T-cell (primary cell): ENCODE data around the gene RICTOR. TPM values are rescaled to one million over a fixed set of nuclear protein-coding genes. Genes with fewer than 3 reads are reported as not detected.

Source experiments
- ATAC-seq, 4 experiments: fragments of 200-7000 bp in 3 of 4; fragments of 150-1000 bp in 1 of 4; cut with Tn5 transposase; replicated peaks in 1 of 4; 1 replicate in 3 of 4; 2 replicates in 1 of 4; pipeline ENCODE4 v1.10.0; 2021; ENCODE audit warnings: moderate library complexity in 3 of 4, mild to moderate bottlenecking in 2 of 4, moderate number of reproducible peaks in 1 of 4
- CTCF ChIA-PET, 2 donors: fragments of 300-600 bp; sonication (Branson Sonifier 250); formaldehyde crosslinking; loops; one replicate each; lab custom pipeline; 2022; ENCODE audit warnings: antibody characterized with exemption in 2 of 2; lab: Charles Lee
- POLR2A ChIA-PET, 2 donors: fragments of 300-600 bp; sonication (Branson Sonifier 250); formaldehyde crosslinking; loops; one replicate each; lab custom pipeline; 2022; ENCODE audit warnings: antibody characterized with exemption in 2 of 2; lab: Charles Lee
- DNase-seq, 35 experiments: peaks; one replicate each; pipeline versions ENCODE4 v3.0.0 to v3.0.0-alpha.2; 2013 to 2023
- H3K27ac ChIP-seq: one replicate; pipeline ENCODE4 v1.5.1; 2013; ENCODE audit warnings: low read length
- H3K27me3 ChIP-seq, 2 experiments: replicated peaks in 1 of 2; 1 replicate in 1 of 2; 2 replicates in 1 of 2; pipeline versions ENCODE4 v1.6.1 to v1.7.0; 2013; ENCODE audit warnings: low read length in 1 of 2, mixed read lengths in 1 of 2; ENCODE audit not compliant: control insufficient read depth in 2 of 2, insufficient read depth in 2 of 2; ENCODE audit errors: extremely low read depth in 1 of 2
- H3K36me3 ChIP-seq, 2 donors: 1 replicate in 1 of 2; 2 replicates in 1 of 2; pipeline versions ENCODE4 v1.6.1 to v1.7.0; 2013; ENCODE audit warnings: low read length in 1 of 2; ENCODE audit not compliant: control insufficient read depth in 2 of 2, insufficient read depth in 1 of 2; ENCODE audit errors: extremely low read depth in 1 of 2
- H3K4me1 ChIP-seq, 2 experiments: 1 replicate in 1 of 2; 2 replicates in 1 of 2; pipeline versions ENCODE4 v1.6.1 to v1.7.0; 2013; ENCODE audit warnings: low read length in 2 of 2, mixed read lengths in 1 of 2; ENCODE audit not compliant: insufficient read depth in 2 of 2, control insufficient read depth in 1 of 2; ENCODE audit errors: extremely low read depth in 1 of 2
- H3K4me3 ChIP-seq, 2 donors: 1 replicate in 1 of 2; 2 replicates in 1 of 2; pipeline versions ENCODE4 v1.5.1 to v1.7.0; 2013; ENCODE audit warnings: mild to moderate bottlenecking in 2 of 2, low read length in 1 of 2, moderate library complexity in 1 of 2; ENCODE audit not compliant: control insufficient read depth in 1 of 2; ENCODE audit errors: extremely low read depth in 1 of 2
- H3K9me3 ChIP-seq: 2 replicates; pipeline ENCODE4 v1.7.0; 2013
- H3K27ac Mint-ChIP-seq, 2 donors: one replicate each; pipeline ENCODE4 v1.8.0; 2020 to 2021; ENCODE audit warnings: mild to moderate bottlenecking in 2 of 2, mixed read lengths in 2 of 2
- H3K27me3 Mint-ChIP-seq, 2 donors: one replicate each; pipeline ENCODE4 v1.8.0; 2021 to 2022; ENCODE audit warnings: mixed read lengths in 2 of 2
- H3K36me3 Mint-ChIP-seq: one replicate; pipeline ENCODE4 v1.8.0; 2021; ENCODE audit warnings: mixed read lengths
- H3K4me1 Mint-ChIP-seq, 3 donors: one replicate each; pipeline ENCODE4 v1.8.0; 2020 to 2022; ENCODE audit warnings: mixed read lengths in 3 of 3, mild to moderate bottlenecking in 1 of 3
- H3K4me3 Mint-ChIP-seq, 3 donors: one replicate each; pipeline ENCODE4 v1.8.0; 2020 to 2022; ENCODE audit warnings: mild to moderate bottlenecking in 3 of 3, mixed read lengths in 3 of 3, moderate library complexity in 3 of 3
- H3K9me3 Mint-ChIP-seq, 3 donors: one replicate each; pipeline ENCODE4 v1.8.0; 2020 to 2022; ENCODE audit warnings: mixed read lengths in 3 of 3
- WGBS: methylation state at CpG from one replicate; pipeline ENCODE4 v1.1.5; 2013; ENCODE audit warnings: missing lambda C conversion rate; ENCODE audit not compliant: insufficient coverage; 5-methylcytosine and 5-hydroxymethylcytosine counted together
- total RNA-seq, 35 experiments: library from RNA in 6 of 35; stranded (reverse) in 6 of 35; fragments of 120-200 nt in 1 of 35; gene quantifications; one replicate each; pipeline versions ENCODE4 v1.2.1 to v1.2.4 and lab custom pipeline; 2013 to 2026

Gene RICTOR
- total RNA-seq, 5 donors from 2014 or later (not counting 1 experiment from before 2014, with no cell fraction given) = 68.5 to 85.8 (median 74.8) TPM

GRCh38 chr5:39031041-39031440, 43.2 kb downstream of the RICTOR start:
- Histone ChIP-seq H3K27me3 (no peaks in the 10 kb centered on the region), H3K9me3 (peaks cover 4% of the 10 kb centered on the region), H3K4me1 (no peaks in the 10 kb centered on the region), H3K27ac (no peak overlapping the region), H3K36me3 (peaks cover 0 to 3% of the 10 kb centered on the region in 2 donors), H3K4me3 (no peak overlapping the region)
- H3K4me3 Mint-ChIP-seq = no peak overlapping the region
- H3K27ac Mint-ChIP-seq = peak overlapping the region; percentile 1 to 4
- H3K36me3 Mint-ChIP-seq = peaks cover 49% of the 10 kb centered on the region
- peaks cover 0 to 16% (median 4%) of the 10 kb centered on the region in 3 donors for H3K9me3 Mint-ChIP-seq
- WGBS = no CpG with 5 or more reads among the region's 1 CpG
- H3K27me3 Mint-ChIP-seq = no peaks in the 10 kb centered on the region
- peaks cover 52 to 58% (median 57%) of the 10 kb centered on the region in 3 donors for H3K4me1 Mint-ChIP-seq
- ChIA-PET CTCF (interaction anchor here (0.6 to 1.0 kb wide), 3 partner anchors 41 to 50 kb away, joined by 3 read pairs; no protein-coding TSS in a partner anchor), POLR2A (no interaction called here)
- ATAC-seq = no peak
- no peak for DNase-seq

- peaks cover 52% of the 10 kb centered on the region for H3K36me3 Mint-ChIP-seq
- no peak overlapping the region for H3K27ac Mint-ChIP-seq
- ChIA-PET POLR2A (no interaction called here), CTCF (no interaction called here)
- H3K4me1 Mint-ChIP-seq = peaks cover 61 to 66% (median 64%) of the 10 kb centered on the region in 3 donors
- no peaks in the 10 kb centered on the region for H3K27me3 Mint-ChIP-seq
- no peak for ATAC-seq
- peaks cover 4% of the 10 kb centered on the region for H3K9me3 ChIP-seq
- peak overlapping the region in 1 of 3 donors; percentile 46 for H3K4me3 Mint-ChIP-seq
- no CpG with 5 or more reads among the region's 4 CpGs for WGBS
- DNase-seq = no peak
- peaks cover 10 to 16% of the 10 kb centered on the region in 2 experiments for H3K4me1 ChIP-seq
- H3K9me3 Mint-ChIP-seq = peaks cover 0 to 19% (median 7%) of the 10 kb centered on the region in 3 donors
- H3K4me3 ChIP-seq = no peak overlapping the region
- H3K27me3 ChIP-seq = no peaks in the 10 kb centered on the region
- H3K27ac ChIP-seq = no peak overlapping the region
- H3K36me3 ChIP-seq = peaks cover 0 to 13% of the 10 kb centered on the region in 2 donors
These were observed 48.7 kb downstream of the RICTOR start for GRCh38 chr5:39025456-39025855.

GRCh38 chr5:39024884-39025283, 49.3 kb downstream of the RICTOR start:
- CTCF ChIA-PET = no interaction called here
- H3K27me3 Mint-ChIP-seq = no peaks in the 10 kb centered on the region
- peaks cover 50% of the 10 kb centered on the region for H3K36me3 Mint-ChIP-seq
- Histone ChIP-seq H3K27ac (no peak overlapping the region), H3K9me3 (peaks cover 4% of the 10 kb centered on the region), H3K27me3 (no peaks in the 10 kb centered on the region), H3K4me1 (peaks cover 10 to 16% of the 10 kb centered on the region in 2 experiments), H3K36me3 (peaks cover 0 to 17% of the 10 kb centered on the region in 2 donors), H3K4me3 (no peak overlapping the region)
- POLR2A ChIA-PET = no interaction called here
- peaks cover 61 to 65% (median 63%) of the 10 kb centered on the region in 3 donors for H3K4me1 Mint-ChIP-seq
- H3K27ac Mint-ChIP-seq = peak overlapping the region in 1 of 2 donors; percentile 30
- ATAC-seq (no peak), DNase-seq (no peak)
- H3K4me3 Mint-ChIP-seq = peak overlapping the region in 1 of 3 donors; percentile 46
- peaks cover 0 to 14% (median 7%) of the 10 kb centered on the region in 3 donors for H3K9me3 Mint-ChIP-seq

GRCh38 chr5:39024005-39024404, 50.2 kb downstream of the RICTOR start:
- Histone ChIP-seq H3K27me3 (no peaks in the 10 kb centered on the region), H3K4me1 (peaks cover 10 to 16% of the 10 kb centered on the region in 2 experiments), H3K36me3 (peaks cover 0 to 23% of the 10 kb centered on the region in 2 donors), H3K27ac (no peak overlapping the region), H3K4me3 (no peak overlapping the region), H3K9me3 (peaks cover under 1% of the 10 kb centered on the region)
- H3K36me3 Mint-ChIP-seq = peaks cover 52% of the 10 kb centered on the region
- 81% methylated on average over 3 of the region's 7 CpGs for WGBS
- DNase-seq = peak in 5 of 35 experiments; percentile 2 to 16 (median 12)
- peak overlapping the region in 1 of 3 donors; percentile 10 for H3K4me3 Mint-ChIP-seq
- POLR2A ChIA-PET = no interaction called here
- H3K9me3 Mint-ChIP-seq = peaks cover 0 to 12% (median 7%) of the 10 kb centered on the region in 3 donors
- H3K27me3 Mint-ChIP-seq = no peaks in the 10 kb centered on the region
- peaks cover 66 to 74% (median 69%) of the 10 kb centered on the region in 3 donors for H3K4me1 Mint-ChIP-seq
- CTCF ChIA-PET = no interaction called here
- peak; percentile 46 to 70 (median 58) for ATAC-seq
- H3K27ac Mint-ChIP-seq = no peak overlapping the region

GRCh38 chr5:39023121-39023520, 51.1 kb downstream of the RICTOR start:
- no CpG with 5 or more reads among the region's 4 CpGs for WGBS

GRCh38 chr5:39022151-39022550, 52.0 kb downstream of the RICTOR start:
- no peak for ATAC-seq
- H3K4me1 ChIP-seq = peaks cover 10 to 16% of the 10 kb centered on the region in 2 experiments
- Mint-ChIP-seq H3K4me3 (no peak overlapping the region), H3K36me3 (peaks cover 56% of the 10 kb centered on the region), H3K9me3 (peaks cover 0 to 4% (median 3%) of the 10 kb centered on the region in 3 donors), H3K27ac (no peak overlapping the region), H3K4me1 (peaks cover 78 to 85% (median 83%) of the 10 kb centered on the region in 3 donors), H3K27me3 (no peaks in the 10 kb centered on the region)
- 98% methylated on average over 4 of the region's 4 CpGs for WGBS
- H3K27me3 ChIP-seq = no peaks in the 10 kb centered on the region
- H3K27ac ChIP-seq = no peak overlapping the region
- H3K36me3 ChIP-seq = peaks cover 0 to 31% of the 10 kb centered on the region in 2 donors
- ChIA-PET POLR2A (interaction anchor here in 1 of 2 donors (0.5 kb wide), 1 partner anchor 1827 kb away, joined by 6 read pairs; no protein-coding TSS in a partner anchor), CTCF (interaction anchor here in 1 of 2 donors (0.5 to 1.3 kb wide), 2 partner anchors 20 to 59 kb away, joined by 3 read pairs; no protein-coding TSS in a partner anchor)
- H3K9me3 ChIP-seq = no peaks in the 10 kb centered on the region
- no peak for DNase-seq
- H3K4me3 ChIP-seq = no peak overlapping the region

More at GRCh38 chr5:39023121-39023520, 51.1 kb downstream of the RICTOR start:
- H3K27ac Mint-ChIP-seq = no peak overlapping the region
- H3K27ac ChIP-seq = no peak overlapping the region
- H3K4me3 ChIP-seq = no peak overlapping the region
- H3K36me3 ChIP-seq = peaks cover 0 to 31% of the 10 kb centered on the region in 2 donors
- POLR2A ChIA-PET = interaction anchor here in 1 of 2 donors (0.6 kb wide), 1 partner anchor 23 kb away, joined by 4 read pairs; no protein-coding TSS in a partner anchor
- ATAC-seq = no peak
- peaks cover 53% of the 10 kb centered on the region for H3K36me3 Mint-ChIP-seq
- H3K9me3 ChIP-seq = no peaks in the 10 kb centered on the region
- peaks cover 0 to 9% (median 7%) of the 10 kb centered on the region in 3 donors for H3K9me3 Mint-ChIP-seq
- peaks cover 73 to 81% (median 78%) of the 10 kb centered on the region in 3 donors for H3K4me1 Mint-ChIP-seq
- H3K4me1 ChIP-seq = peaks cover 10 to 16% of the 10 kb centered on the region in 2 experiments
- H3K4me3 Mint-ChIP-seq = no peak overlapping the region
- no peaks in the 10 kb centered on the region for H3K27me3 Mint-ChIP-seq
- CTCF ChIA-PET = interaction anchor here in 1 of 2 donors (0.6 to 0.7 kb wide), 2 partner anchors 17 to 23 kb away, joined by 3 read pairs; no protein-coding TSS in a partner anchor
- DNase-seq = no peak
- H3K27me3 ChIP-seq = no peaks in the 10 kb centered on the region
